AG09309 (cell line): ENCODE measurements around the gene NGF.

Experiments
- DNase-seq: peaks from one replicate; pipeline ENCODE4 v3.0.0-alpha.2; 2010; ENCODE audit warnings: low read depth
- H3K4me3 ChIP-seq: 2 replicates; pipeline ENCODE4 v1.5.1; 2011; ENCODE audit warnings: mild to moderate bottlenecking, low read depth, low read length, moderate library complexity; ENCODE audit not compliant: control insufficient read depth
- TF ChIP-seq, protein P1 (sequence below): IDR thresholded peaks from 2 replicates; pipeline ENCODE4 v1.5.1; 2011; ENCODE audit warnings: mild to moderate bottlenecking, low read depth, low read length, inconsistent platforms; ENCODE audit not compliant: insufficient read depth, control insufficient read depth; ENCODE audit errors: missing control alignments

NGF gene

DNA sequence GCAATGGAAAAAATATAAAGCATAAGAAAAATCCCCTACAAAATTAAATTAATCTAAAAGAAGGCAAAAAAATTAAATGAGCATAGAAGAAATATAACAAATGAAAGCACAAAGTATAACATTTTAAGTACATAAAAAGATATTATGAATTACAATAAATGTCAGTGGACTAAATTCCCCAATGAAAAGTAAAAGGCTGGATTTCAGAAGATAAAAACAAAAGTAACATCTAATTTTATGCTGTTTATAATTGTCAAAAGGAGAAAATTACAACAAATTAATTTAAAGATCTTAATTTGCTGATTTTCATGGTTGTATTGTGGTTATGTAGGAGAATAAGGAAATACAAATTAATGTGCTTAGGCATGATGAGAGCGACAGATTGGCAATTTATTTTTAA lies 92.8 kb downstream of the NGF start:
- H3K4me3 ChIP-seq = no peak overlapping the region
- DNase-seq = no peak
- TF ChIP-seq, protein P1, sequence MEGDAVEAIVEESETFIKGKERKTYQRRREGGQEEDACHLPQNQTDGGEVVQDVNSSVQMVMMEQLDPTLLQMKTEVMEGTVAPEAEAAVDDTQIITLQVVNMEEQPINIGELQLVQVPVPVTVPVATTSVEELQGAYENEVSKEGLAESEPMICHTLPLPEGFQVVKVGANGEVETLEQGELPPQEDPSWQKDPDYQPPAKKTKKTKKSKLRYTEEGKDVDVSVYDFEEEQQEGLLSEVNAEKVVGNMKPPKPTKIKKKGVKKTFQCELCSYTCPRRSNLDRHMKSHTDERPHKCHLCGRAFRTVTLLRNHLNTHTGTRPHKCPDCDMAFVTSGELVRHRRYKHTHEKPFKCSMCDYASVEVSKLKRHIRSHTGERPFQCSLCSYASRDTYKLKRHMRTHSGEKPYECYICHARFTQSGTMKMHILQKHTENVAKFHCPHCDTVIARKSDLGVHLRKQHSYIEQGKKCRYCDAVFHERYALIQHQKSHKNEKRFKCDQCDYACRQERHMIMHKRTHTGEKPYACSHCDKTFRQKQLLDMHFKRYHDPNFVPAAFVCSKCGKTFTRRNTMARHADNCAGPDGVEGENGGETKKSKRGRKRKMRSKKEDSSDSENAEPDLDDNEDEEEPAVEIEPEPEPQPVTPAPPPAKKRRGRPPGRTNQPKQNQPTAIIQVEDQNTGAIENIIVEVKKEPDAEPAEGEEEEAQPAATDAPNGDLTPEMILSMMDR = no peak

DNA sequence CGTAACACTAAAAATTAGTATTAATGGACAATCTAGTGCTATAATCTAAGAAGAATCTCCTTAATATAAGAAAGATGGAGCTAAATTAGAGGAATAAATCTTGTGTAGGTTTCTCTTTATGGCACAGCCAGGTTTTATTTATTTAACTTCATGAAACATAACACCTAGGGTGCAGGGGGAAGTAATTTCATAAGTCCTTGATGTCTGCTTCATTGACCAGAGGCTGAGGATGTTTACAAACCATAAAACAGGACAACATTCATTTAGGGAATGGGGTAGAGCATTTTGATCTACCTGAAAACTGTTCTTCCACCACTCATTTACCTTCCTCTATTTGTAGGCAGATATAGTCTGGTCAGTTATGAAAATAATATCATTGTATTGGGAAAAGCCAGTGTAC lies 95.5 kb downstream of the NGF start:
- TF ChIP-seq, protein P1 = no peak
- DNase-seq = no peak
- no peak overlapping the region for H3K4me3 ChIP-seq

- TF ChIP-seq, protein P1 = no peak
- DNase-seq = no peak
- H3K4me3 ChIP-seq = no peak overlapping the region
These were observed 96.7 kb downstream of the NGF start for GRCh38 chr1:115241309-115241708.

DNA sequence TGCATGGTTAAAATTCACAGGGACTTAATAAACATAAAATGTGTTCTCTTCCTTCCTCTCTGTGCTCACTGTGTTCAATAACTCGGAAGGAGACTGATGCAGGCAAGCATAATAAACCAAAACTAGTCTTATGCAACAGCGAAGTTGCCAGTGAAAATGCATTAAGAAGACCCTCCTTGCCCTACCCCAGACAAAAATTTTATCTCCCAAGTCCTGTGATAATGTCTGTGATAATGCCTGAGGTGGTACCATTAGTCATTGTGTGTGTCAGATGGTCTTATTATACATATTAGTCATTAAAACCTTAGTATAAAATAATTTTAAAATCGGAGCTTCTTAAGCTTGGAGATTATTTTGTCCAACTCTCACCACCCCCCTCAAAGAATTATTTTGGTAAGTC lies 97.8 kb downstream of the NGF start:
- H3K4me3 ChIP-seq = no peak overlapping the region
- no peak for DNase-seq
- TF ChIP-seq, protein P1 = no peak

GRCh38 chr1:115239426-115239825 lies 98.6 kb downstream of the NGF start:
- TF ChIP-seq, protein P1 = no peak
- DNase-seq = peak; percentile 80
- no peak overlapping the region; the same call in 1 of the 2 replicates for H3K4me3 ChIP-seq

- no peak for DNase-seq
- no peak overlapping the region for H3K4me3 ChIP-seq
- TF ChIP-seq, protein P1 = no peak
These were observed 99.0 kb downstream of the NGF start for GRCh38 chr1:115239148-115239422.
